ENCODE measurements around the gene ZNF254.
A peak's percentile ranks its signal among the peaks of the same experiment; 100 is the strongest.

Gene ZNF254

DNA sequence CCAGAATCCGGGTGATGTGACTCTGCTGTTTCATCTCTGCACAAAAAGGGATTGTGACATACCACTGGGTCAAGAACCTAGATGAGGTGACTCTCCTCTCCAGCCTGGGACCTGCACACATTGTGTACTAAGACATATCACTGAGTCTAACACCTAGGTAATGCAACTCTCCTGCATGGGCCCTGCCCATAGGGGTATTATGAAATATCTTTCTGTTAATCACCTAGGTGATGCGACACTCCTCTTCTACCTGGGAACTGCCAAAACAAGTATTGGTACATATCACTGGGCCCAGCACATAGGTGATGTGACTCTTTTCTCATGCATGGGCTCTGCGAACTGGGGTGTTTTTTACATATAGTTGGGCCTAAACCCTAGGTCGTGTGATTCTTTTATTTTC, 35.5 kb upstream of the ZNF254 start:
- TF ChIP-seq, protein P1, sequence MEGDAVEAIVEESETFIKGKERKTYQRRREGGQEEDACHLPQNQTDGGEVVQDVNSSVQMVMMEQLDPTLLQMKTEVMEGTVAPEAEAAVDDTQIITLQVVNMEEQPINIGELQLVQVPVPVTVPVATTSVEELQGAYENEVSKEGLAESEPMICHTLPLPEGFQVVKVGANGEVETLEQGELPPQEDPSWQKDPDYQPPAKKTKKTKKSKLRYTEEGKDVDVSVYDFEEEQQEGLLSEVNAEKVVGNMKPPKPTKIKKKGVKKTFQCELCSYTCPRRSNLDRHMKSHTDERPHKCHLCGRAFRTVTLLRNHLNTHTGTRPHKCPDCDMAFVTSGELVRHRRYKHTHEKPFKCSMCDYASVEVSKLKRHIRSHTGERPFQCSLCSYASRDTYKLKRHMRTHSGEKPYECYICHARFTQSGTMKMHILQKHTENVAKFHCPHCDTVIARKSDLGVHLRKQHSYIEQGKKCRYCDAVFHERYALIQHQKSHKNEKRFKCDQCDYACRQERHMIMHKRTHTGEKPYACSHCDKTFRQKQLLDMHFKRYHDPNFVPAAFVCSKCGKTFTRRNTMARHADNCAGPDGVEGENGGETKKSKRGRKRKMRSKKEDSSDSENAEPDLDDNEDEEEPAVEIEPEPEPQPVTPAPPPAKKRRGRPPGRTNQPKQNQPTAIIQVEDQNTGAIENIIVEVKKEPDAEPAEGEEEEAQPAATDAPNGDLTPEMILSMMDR (IDR thresholded peaks at IDR 0.05), result no peak
- no peak overlapping the region for H3K4me3 ChIP-seq (ENCODE audit: low read depth in 1 of 2, low read length in 1 of 2)
- H3K27me3 ChIP-seq, result no peaks in the 10 kb centered on the region
- H3K36me3 ChIP-seq, result peaks cover 62% of the 10 kb centered on the region
- peaks cover 32 to 50% of the 10 kb centered on the region in 2 experiments for H3K4me1 ChIP-seq (ENCODE audit: control insufficient read depth in 1 of 2, insufficient read depth in 1 of 2, low read depth in 1 of 2, low read length in 1 of 2)
- H3K9me3 ChIP-seq, result no peaks in the 10 kb centered on the region
- no peak overlapping the region for H3K27ac ChIP-seq

DNA sequence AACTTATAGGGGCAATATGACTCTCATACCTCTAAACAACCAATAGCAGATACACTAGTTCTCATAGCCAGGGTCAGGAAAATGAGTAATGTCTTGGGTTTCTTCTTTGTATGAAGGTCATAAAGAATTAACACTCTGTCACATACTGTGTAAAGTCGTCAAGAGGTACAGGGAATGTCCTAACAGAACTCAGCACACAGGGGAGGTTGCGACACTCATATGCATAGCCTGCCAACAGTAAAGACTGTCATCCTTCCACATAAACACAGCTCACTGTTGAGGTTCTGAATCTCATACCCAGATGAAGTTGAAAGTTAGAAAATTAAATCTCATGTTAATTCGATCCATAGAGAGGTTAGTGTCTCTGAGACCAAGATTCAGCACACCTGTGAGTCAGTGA, 34.2 kb upstream of the ZNF254 start:
- H3K36me3 ChIP-seq, result peaks cover 68% of the 10 kb centered on the region
- peak overlapping the region; percentile 59 for H3K27ac ChIP-seq
- peaks cover 32 to 52% of the 10 kb centered on the region in 2 experiments for H3K4me1 ChIP-seq (ENCODE audit: control insufficient read depth in 1 of 2, insufficient read depth in 1 of 2, low read depth in 1 of 2, low read length in 1 of 2)
- no peaks in the 10 kb centered on the region for H3K9me3 ChIP-seq
- TF ChIP-seq, protein P1 (IDR thresholded peaks at IDR 0.05), result no peak
- H3K4me3 ChIP-seq (ENCODE audit: low read depth in 1 of 2, low read length in 1 of 2), result no peak overlapping the region
- no peaks in the 10 kb centered on the region for H3K27me3 ChIP-seq

DNA sequence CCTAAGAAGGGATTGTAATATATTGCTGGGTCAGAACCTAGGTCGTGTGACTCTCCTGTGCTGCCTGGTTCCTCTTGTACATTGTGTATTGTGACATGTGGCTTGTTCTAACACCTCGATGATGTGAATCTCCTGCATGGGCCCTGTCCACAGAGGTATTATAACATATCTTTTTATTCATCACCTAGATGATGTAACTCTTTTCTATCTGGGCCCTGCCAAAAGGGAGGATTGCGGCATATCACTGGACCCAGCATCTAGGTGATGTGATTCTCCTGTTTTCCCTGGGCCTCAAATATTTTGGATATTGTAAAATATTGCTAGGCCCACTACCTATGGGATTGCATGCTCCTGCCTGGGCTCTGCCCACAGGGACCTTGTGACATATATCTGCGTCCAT, 33.4 kb upstream of the ZNF254 start:
- H3K27me3 ChIP-seq, result no peaks in the 10 kb centered on the region
- H3K9me3 ChIP-seq, result no peaks in the 10 kb centered on the region
- H3K27ac ChIP-seq, result peak overlapping the region; percentile 59
- no peak overlapping the region for H3K4me3 ChIP-seq (ENCODE audit: low read depth in 1 of 2, low read length in 1 of 2)
- peaks cover 70% of the 10 kb centered on the region for H3K36me3 ChIP-seq
- H3K4me1 ChIP-seq (ENCODE audit: control insufficient read depth in 1 of 2, insufficient read depth in 1 of 2, low read depth in 1 of 2, low read length in 1 of 2), result peaks cover 32 to 52% of the 10 kb centered on the region in 2 experiments
- TF ChIP-seq, protein P1 (IDR thresholded peaks at IDR 0.05), result no peak

DNA sequence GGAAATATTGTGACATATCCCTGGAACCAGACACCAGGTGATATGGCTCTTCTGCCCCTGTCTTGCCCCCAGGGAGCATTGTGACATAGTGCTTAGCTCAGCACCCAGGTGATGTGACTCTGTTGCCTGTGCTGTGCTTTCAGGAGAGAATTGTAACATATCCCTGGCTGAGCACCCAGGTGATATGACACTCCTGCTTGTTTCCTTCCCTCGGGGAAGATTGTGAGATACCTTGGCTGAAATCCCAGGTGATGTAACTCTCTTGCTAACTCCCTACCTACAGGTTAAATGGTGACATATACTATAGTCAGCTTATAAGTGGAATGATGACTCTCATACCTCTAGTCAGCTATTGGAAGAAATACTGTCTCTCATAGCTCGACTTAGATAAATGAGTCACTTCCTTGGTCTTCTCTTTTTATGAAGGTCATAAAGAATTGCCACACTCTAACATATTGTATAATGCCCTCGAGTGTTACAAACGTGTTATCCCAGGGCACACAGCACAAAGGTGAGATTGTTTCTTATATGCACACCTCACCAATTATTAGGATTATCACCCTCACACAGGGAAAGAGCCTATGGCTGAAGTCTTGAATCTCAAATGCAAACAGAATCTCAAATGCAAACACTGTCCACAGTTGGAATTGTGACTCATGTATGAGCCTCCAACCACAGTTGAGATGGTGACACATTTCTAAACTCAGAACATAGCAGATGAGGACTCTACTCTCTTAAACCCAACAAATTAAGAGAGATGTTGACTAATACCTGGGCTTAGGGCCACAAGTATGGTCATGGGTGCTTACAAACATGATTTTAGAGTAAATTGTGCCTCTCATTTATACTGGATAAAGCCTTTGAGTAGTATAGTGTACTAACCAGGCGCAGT, 32.7 kb upstream of the ZNF254 start:
- TF ChIP-seq, protein P1 (IDR thresholded peaks at IDR 0.05), result no peak
- H3K27ac ChIP-seq, result peak overlapping the region; percentile 59
- peaks cover 75% of the 10 kb centered on the region for H3K36me3 ChIP-seq
- no peak overlapping the region for H3K4me3 ChIP-seq (ENCODE audit: low read depth in 1 of 2, low read length in 1 of 2)
- peaks cover 32 to 55% of the 10 kb centered on the region in 2 experiments for H3K4me1 ChIP-seq (ENCODE audit: control insufficient read depth in 1 of 2, insufficient read depth in 1 of 2, low read depth in 1 of 2, low read length in 1 of 2)
- no peaks in the 10 kb centered on the region for H3K9me3 ChIP-seq
- H3K27me3 ChIP-seq, result no peaks in the 10 kb centered on the region

DNA sequence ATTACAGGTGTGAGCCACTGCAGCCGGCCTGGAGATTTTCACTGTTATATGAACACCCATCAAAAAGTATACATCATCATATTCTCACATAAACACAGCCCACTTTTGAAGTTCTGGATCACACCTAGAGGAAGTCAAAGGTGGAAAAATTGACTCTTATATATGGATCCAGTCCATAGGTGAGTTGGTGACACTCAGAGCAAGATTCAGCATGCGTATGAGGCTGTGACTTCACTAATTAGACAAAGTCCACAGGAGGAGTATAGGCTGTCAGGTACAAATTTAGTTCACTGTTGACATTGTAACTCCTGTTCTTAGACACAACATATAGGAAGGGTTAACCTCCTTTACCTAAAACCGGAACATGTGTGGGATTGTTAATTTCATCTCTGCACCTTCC, 31.4 kb upstream of the ZNF254 start:
- peaks cover 39 to 55% of the 10 kb centered on the region in 2 experiments for H3K4me1 ChIP-seq (ENCODE audit: control insufficient read depth in 1 of 2, insufficient read depth in 1 of 2, low read depth in 1 of 2, low read length in 1 of 2)
- H3K27ac ChIP-seq, result no peak overlapping the region
- TF ChIP-seq, protein P1 (IDR thresholded peaks at IDR 0.05), result no peak
- no peaks in the 10 kb centered on the region for H3K9me3 ChIP-seq
- peaks cover 72% of the 10 kb centered on the region for H3K36me3 ChIP-seq
- H3K4me3 ChIP-seq (ENCODE audit: low read depth in 1 of 2, low read length in 1 of 2), result no peak overlapping the region
- no peaks in the 10 kb centered on the region for H3K27me3 ChIP-seq

All from neutrophil (primary cell).